ENCODE measurements around the gene ZNF688. TPM values are rescaled to one million over a fixed set of nuclear protein-coding genes. Genes with fewer than 3 reads are reported as not detected.
"Not testable (repeated sequence)": the region's sequence is repeated elsewhere in the genome, so short reads cannot be mapped to it uniquely, and the experiment has no call there.

Gene ZNF688
- total RNA-seq: 8.9 TPM

GRCh38 chr16:30571445-30572322, at the start of gene ZNF688:
ZNF688 (minus strand) TSS chr16:30571714; CDS start chr16:30571629, 85 bp downstream.
- DNase-seq: peak; percentile 95

GRCh38 chr16:30620169-30620568, 48.7 kb upstream of the ZNF688 start:
- no peak for DNase-seq

- DNase-seq: no peak
These were observed 48.1 kb upstream of the ZNF688 start for GRCh38 chr16:30619638-30620037.

GRCh38 chr16:30619202-30619601, 47.7 kb upstream of the ZNF688 start:
- DNase-seq: no peak

GRCh38 chr16:30615358-30616091, 44.0 kb upstream of the ZNF688 start:
- no peak for DNase-seq

GRCh38 chr16:30609926-30610839, 38.7 kb upstream of the ZNF688 start, which contains the start of gene ZNF689:
ZNF689 (minus strand) TSS chr16:30610389; CDS start chr16:30610041, 348 bp downstream.
- peak; percentile 96 for DNase-seq

GRCh38 chr16:30609002-30609925, 37.8 kb upstream of the ZNF688 start:
- DNase-seq: no peak

GRCh38 chr16:30606004-30606403, 34.5 kb upstream of the ZNF688 start:
- DNase-seq: no peak

GRCh38 chr16:30605158-30605557, 33.6 kb upstream of the ZNF688 start:
- no peak for DNase-seq

GRCh38 chr16:30604316-30604947, 32.9 kb upstream of the ZNF688 start:
- no peak for DNase-seq

GRCh38 chr16:30603945-30604315, 32.4 kb upstream of the ZNF688 start:
- peak; percentile 1 for DNase-seq

- DNase-seq: peak; percentile 67
These were observed 31.2 kb upstream of the ZNF688 start for GRCh38 chr16:30602616-30603277.

GRCh38 chr16:30601966-30602365, 30.5 kb upstream of the ZNF688 start:
- no peak for DNase-seq

GRCh38 chr16:30600929-30601328, 29.4 kb upstream of the ZNF688 start:
- DNase-seq: no peak

- DNase-seq: no peak
These were observed 28.7 kb upstream of the ZNF688 start for GRCh38 chr16:30600215-30600614.

- DNase-seq: no peak
These were observed 21.4 kb upstream of the ZNF688 start for GRCh38 chr16:30592871-30593270.

GRCh38 chr16:30590869-30591268, 19.4 kb upstream of the ZNF688 start:
- not testable (repeated sequence) for DNase-seq

- DNase-seq: not testable (repeated sequence)
These were observed 18.1 kb upstream of the ZNF688 start for GRCh38 chr16:30589582-30589981.

- no peak for DNase-seq
These were observed 17.1 kb upstream of the ZNF688 start for GRCh38 chr16:30588651-30589050.

All from skin of body (tissue), 2 donors.